Colonic mucosa (tissue), 4 donors: Measurements from ENCODE around the gene SUMF1. TPM values are rescaled to one million over a fixed set of nuclear protein-coding genes. Genes with fewer than 3 reads are reported as not detected.
"Not testable (repeated sequence)": the region's sequence is repeated elsewhere in the genome, so short reads cannot be mapped to it uniquely, and the experiment has no call there.

Source experiments
- DNase-seq: peaks from one replicate; pipeline ENCODE4 v3.0.0-alpha.2; 2020
- H3K27ac ChIP-seq: fragments of 200-600 bp; one replicate; pipeline ENCODE4 v1.8.0; 2021
- H3K27me3 ChIP-seq: fragments of 200-600 bp; one replicate; pipeline ENCODE4 v1.8.0; 2021
- H3K36me3 ChIP-seq: fragments of 200-600 bp; one replicate; pipeline ENCODE4 v1.8.0; 2021
- H3K4me1 ChIP-seq: fragments of 200-600 bp; one replicate; pipeline ENCODE4 v1.8.0; 2021; ENCODE audit warnings: mild to moderate bottlenecking
- H3K4me3 ChIP-seq: fragments of 200-600 bp; one replicate; pipeline ENCODE4 v1.8.0; 2021
- H3K9ac ChIP-seq, 2 donors: one replicate each; pipeline ENCODE4 v1.7.0; 2013; ENCODE audit warnings: control low read depth in 2 of 2, low read depth in 2 of 2, low read length in 2 of 2
- H3K9me3 ChIP-seq: fragments of 200-600 bp; one replicate; pipeline ENCODE4 v1.8.0; 2021
- CTCF ChIP-seq: fragments of 200-600 bp; IDR thresholded peaks from one replicate; pipeline ENCODE4 v1.8.0; 2022; ENCODE audit warnings: antibody characterized with exemption, mild to moderate bottlenecking
- intact Hi-C: fragments of 100-400 bp; cut with DNase I; formaldehyde crosslinking; loops from one replicate; pipeline ENCODE4 v1.14.1; 2022
- total RNA-seq, 2 donors: library from RNA; stranded (reverse); fragmentation: NEBNext Ultra II Directional in 1 of 2; extraction: Animal tissue kit (Norgen Biotek cat#: 25700) in 1 of 2; gene quantifications; one replicate each; pipeline ENCODE4 v1.2.1, GENCODE V29; 2021
- donor health status: healthy.
- donor health status: DM: no; HTN: no; CAD: no.
- donor health status: DM: no; HTN: no; CAD: no.

Gene SUMF1
- total RNA-seq, 2 donors from 2014 or later: 37.6 to 43.9 TPM

- Histone ChIP-seq H3K27ac (no peak overlapping the region), H3K9ac (no peak overlapping the region), H3K9me3 (no peaks in the 10 kb centered on the region), H3K4me3 (no peak overlapping the region), H3K27me3 (no peaks in the 10 kb centered on the region), H3K4me1 (no peaks in the 10 kb centered on the region), H3K36me3 (no peaks in the 10 kb centered on the region)
- intact Hi-C loops: no loop called here
- TF ChIP-seq CTCF: no peak
- DNase-seq: no peak
Measured at GRCh38 chr3:4334548-4334947, 132.5 kb downstream of the SUMF1 start.

- no peak for TF ChIP-seq CTCF
- H3K27ac ChIP-seq: no peak overlapping the region
- intact Hi-C loops: no loop called here
- H3K4me3 ChIP-seq: no peak overlapping the region
- no peaks in the 10 kb centered on the region for H3K9me3 ChIP-seq
- no peak for DNase-seq
- no peaks in the 10 kb centered on the region for H3K27me3 ChIP-seq
- no peak overlapping the region for H3K9ac ChIP-seq
- H3K4me1 ChIP-seq: no peaks in the 10 kb centered on the region
- no peaks in the 10 kb centered on the region for H3K36me3 ChIP-seq
Measured at GRCh38 chr3:4332991-4333390, 134.1 kb downstream of the SUMF1 start.

GRCh38 chr3:4332574-4332973 is 134.5 kb downstream of the SUMF1 start:
- DNase-seq: no peak
- intact Hi-C loops: no loop called here
- no peak overlapping the region for H3K9ac ChIP-seq
- TF ChIP-seq CTCF: no peak
- no peaks in the 10 kb centered on the region for H3K27me3 ChIP-seq
- H3K4me1 ChIP-seq: no peaks in the 10 kb centered on the region
- no peak overlapping the region for H3K27ac ChIP-seq
- H3K36me3 ChIP-seq: no peaks in the 10 kb centered on the region
- H3K4me3 ChIP-seq: no peak overlapping the region
- no peaks in the 10 kb centered on the region for H3K9me3 ChIP-seq

- Histone ChIP-seq H3K9me3 (no peaks in the 10 kb centered on the region), H3K27me3 (no peaks in the 10 kb centered on the region), H3K27ac (no peak overlapping the region), H3K4me1 (no peaks in the 10 kb centered on the region), H3K36me3 (no peaks in the 10 kb centered on the region), H3K4me3 (no peak overlapping the region), H3K9ac (no peak overlapping the region)
- intact Hi-C loops: no loop called here
- no peak for DNase-seq
- no peak for TF ChIP-seq CTCF
Measured at GRCh38 chr3:4332111-4332510, 135.0 kb downstream of the SUMF1 start.

GRCh38 chr3:4329806-4330205 is 137.3 kb downstream of the SUMF1 start:
- intact Hi-C loops, H3K36me3 ChIP-seq, H3K9me3 ChIP-seq, H3K9ac ChIP-seq, H3K27me3 ChIP-seq, DNase-seq, H3K4me3 ChIP-seq, H3K4me1 ChIP-seq, H3K27ac ChIP-seq: not testable (repeated sequence)

GRCh38 chr3:4326868-4327267 is 140.2 kb downstream of the SUMF1 start:
- TF ChIP-seq CTCF: no peak
- Histone ChIP-seq H3K4me3 (no peak overlapping the region), H3K4me1 (no peaks in the 10 kb centered on the region), H3K9me3 (no peaks in the 10 kb centered on the region), H3K36me3 (no peaks in the 10 kb centered on the region), H3K27ac (no peak overlapping the region), H3K27me3 (no peaks in the 10 kb centered on the region), H3K9ac (no peak overlapping the region)
- no peak for DNase-seq
- intact Hi-C loops: no loop called here
